Measurements from ENCODE around the gene EEF1AKMT2. TPM values are rescaled to one million over a fixed set of nuclear protein-coding genes. Genes with fewer than 3 reads are reported as not detected.
A peak's percentile ranks its signal among the peaks of the same experiment; 100 is the strongest.

The EEF1AKMT2 gene
- total RNA-seq, 1 donor from 2014 or later, result 14.1 TPM

GRCh38 chr10:124711145-124711544, 80.5 kb downstream of the EEF1AKMT2 start:
- Histone ChIP-seq H3K27ac (no peak overlapping the region), H3K4me1 (peaks cover 83% of the 10 kb centered on the region), H3K36me3 (peaks cover under 1% of the 10 kb centered on the region), H3K27me3 (ENCODE audit: low read depth) (no peaks in the 10 kb centered on the region), H3K9me3 (no peaks in the 10 kb centered on the region), H3K4me3 (no peak overlapping the region)
- DNase-seq (no peak), ATAC-seq (no peak)
- no peak for TF ChIP-seq CTCF (IDR thresholded peaks at IDR 0.05)
- intact Hi-C loops (cut with DNase I), result no loop called here

GRCh38 chr10:124710266-124710881, 81.3 kb downstream of the EEF1AKMT2 start:
- peaks cover 8% of the 10 kb centered on the region for H3K36me3 ChIP-seq
- H3K27me3 ChIP-seq (ENCODE audit: low read depth), result no peaks in the 10 kb centered on the region
- TF ChIP-seq CTCF (IDR thresholded peaks at IDR 0.05), result no peak
- no peak overlapping the region for H3K4me3 ChIP-seq
- H3K27ac ChIP-seq, result peak overlapping the region; percentile 5
- H3K9me3 ChIP-seq, result no peaks in the 10 kb centered on the region
- H3K4me1 ChIP-seq, result peaks cover 83% of the 10 kb centered on the region
- intact Hi-C loops (cut with DNase I), result no loop called here
- ATAC-seq (no peak), DNase-seq (no peak)

- H3K4me1 ChIP-seq, result peaks cover 83% of the 10 kb centered on the region
- H3K27ac ChIP-seq, result no peak overlapping the region
- peak; percentile 84 to 86 for ATAC-seq
- no peaks in the 10 kb centered on the region for H3K9me3 ChIP-seq
- H3K36me3 ChIP-seq, result peaks cover 13% of the 10 kb centered on the region
- intact Hi-C loops (cut with DNase I), result no loop called here
- no peak overlapping the region for H3K4me3 ChIP-seq
- TF ChIP-seq CTCF (IDR thresholded peaks at IDR 0.05), result no peak
- peak; percentile 89 for DNase-seq
- H3K27me3 ChIP-seq (ENCODE audit: low read depth), result no peaks in the 10 kb centered on the region
Observed at GRCh38 chr10:124709861-124710260, 81.8 kb downstream of the EEF1AKMT2 start.

GRCh38 chr10:124708922-124709520, 82.7 kb downstream of the EEF1AKMT2 start:
- no peak for DNase-seq
- intact Hi-C loops (cut with DNase I), result no loop called here
- no peaks in the 10 kb centered on the region for H3K9me3 ChIP-seq
- H3K4me1 ChIP-seq, result peaks cover 87% of the 10 kb centered on the region
- peaks cover 21% of the 10 kb centered on the region for H3K36me3 ChIP-seq
- H3K4me3 ChIP-seq, result no peak overlapping the region
- peak; percentile 38 to 42 for ATAC-seq
- no peaks in the 10 kb centered on the region for H3K27me3 ChIP-seq (ENCODE audit: low read depth)
- H3K27ac ChIP-seq, result peak overlapping the region; percentile 34
- no peak for TF ChIP-seq CTCF (IDR thresholded peaks at IDR 0.05)

- ATAC-seq (no peak), DNase-seq (no peak)
- Histone ChIP-seq H3K9me3 (no peaks in the 10 kb centered on the region), H3K27me3 (ENCODE audit: low read depth) (no peaks in the 10 kb centered on the region), H3K4me1 (peaks cover 87% of the 10 kb centered on the region), H3K27ac (peak overlapping the region; percentile 57), H3K36me3 (peaks cover 28% of the 10 kb centered on the region), H3K4me3 (no peak overlapping the region)
- no peak for TF ChIP-seq CTCF (IDR thresholded peaks at IDR 0.05)
- intact Hi-C loops (cut with DNase I), result no loop called here
Observed at GRCh38 chr10:124708246-124708779, 83.4 kb downstream of the EEF1AKMT2 start.

Other genes with a start within 250 kb of the EEF1AKMT2 start
- gene FAM53B, start 47.5 kb downstream of the EEF1AKMT2 start, total RNA-seq, result 40.7 TPM
- 15.7 TPM for gene ABRAXAS2, start 9.9 kb upstream of the EEF1AKMT2 start, total RNA-seq
- 18.7 TPM for gene ZRANB1, start 150.2 kb upstream of the EEF1AKMT2 start, total RNA-seq

Data from lower lobe of right lung (tissue), 2 donors.